H7 (cell line): ENCODE measurements around the gene FAM181B. TPM values are rescaled to one million over a fixed set of nuclear protein-coding genes. Genes with fewer than 3 reads are reported as not detected.

ENCODE experiments used
- DNase-seq: peaks from one replicate; pipeline ENCODE4 v3.0.0; 2012
- H3K27me3 ChIP-seq: 2 replicates; pipeline ENCODE4 v1.6.0; 2011; ENCODE audit warnings: mild to moderate bottlenecking, low read length; ENCODE audit not compliant: control insufficient read depth, insufficient read depth
- H3K36me3 ChIP-seq: replicated peaks from 2 replicates; pipeline ENCODE4 v1.5.1; 2011; ENCODE audit warnings: low read length; ENCODE audit not compliant: control insufficient read depth, insufficient read depth
- H3K4me3 ChIP-seq: 2 replicates; pipeline ENCODE4 v1.5.1; 2011; ENCODE audit warnings: low read depth, mild to moderate bottlenecking, control low read depth, low read length, moderate library complexity; ENCODE audit not compliant: insufficient read depth
- total RNA-seq: library from RNA; depleted of rRNA; stranded (reverse); fragments of >200 nt; shearing (Covaris generic); gene quantifications from 2 replicates; pipeline ENCODE4 v1.2.3, GENCODE V29; 2014; rRNA removed

FAM181B gene, protein sequence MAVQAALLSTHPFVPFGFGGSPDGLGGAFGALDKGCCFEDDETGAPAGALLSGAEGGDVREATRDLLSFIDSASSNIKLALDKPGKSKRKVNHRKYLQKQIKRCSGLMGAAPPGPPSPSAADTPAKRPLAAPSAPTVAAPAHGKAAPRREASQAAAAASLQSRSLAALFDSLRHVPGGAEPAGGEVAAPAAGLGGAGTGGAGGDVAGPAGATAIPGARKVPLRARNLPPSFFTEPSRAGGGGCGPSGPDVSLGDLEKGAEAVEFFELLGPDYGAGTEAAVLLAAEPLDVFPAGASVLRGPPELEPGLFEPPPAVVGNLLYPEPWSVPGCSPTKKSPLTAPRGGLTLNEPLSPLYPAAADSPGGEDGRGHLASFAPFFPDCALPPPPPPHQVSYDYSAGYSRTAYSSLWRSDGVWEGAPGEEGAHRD
- total RNA-seq, result 1.1 and 1.4 TPM in 2 replicates

GRCh38 chr11:82733444-82734119 lies at the start of gene FAM181B:
FAM181B (minus strand) TSS chr11:82733864; CDS start chr11:82733729, 135 bp downstream.
- peaks cover 39% of the 10 kb centered on the region for H3K27me3 ChIP-seq
- H3K36me3 ChIP-seq, result no peaks in the 10 kb centered on the region
- H3K4me3 ChIP-seq, result peak within 1 kb of the TSS; percentile 77
- DNase-seq, result peak; percentile 92

GRCh38 chr11:82782825-82783374 lies 49.2 kb upstream of the FAM181B start:
- no peak overlapping the region for H3K4me3 ChIP-seq
- H3K36me3 ChIP-seq, result no peaks in the 10 kb centered on the region
- H3K27me3 ChIP-seq, result no peaks in the 10 kb centered on the region
- no peak for DNase-seq

DNA sequence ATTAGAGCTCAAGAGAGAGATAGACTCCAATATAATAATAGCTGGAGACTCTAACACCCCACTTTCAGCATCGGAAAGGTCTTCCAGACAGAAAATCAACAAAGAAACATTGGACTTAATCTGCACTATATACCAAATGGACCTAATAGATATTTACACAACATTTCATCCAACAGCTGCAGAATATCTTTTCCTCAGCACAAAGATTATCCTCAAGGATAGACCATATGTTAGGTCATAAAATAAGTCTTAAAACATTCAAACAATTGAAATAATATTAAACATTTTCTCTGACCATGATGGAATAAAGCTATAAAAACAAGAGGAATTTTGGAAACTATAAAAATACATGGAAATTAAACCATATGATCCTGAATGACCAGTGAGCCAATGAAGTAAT lies 45.1 kb upstream of the FAM181B start:
- H3K4me3 ChIP-seq, result no peak overlapping the region
- no peak for DNase-seq
- no peaks in the 10 kb centered on the region for H3K36me3 ChIP-seq
- no peaks in the 10 kb centered on the region for H3K27me3 ChIP-seq

DNA sequence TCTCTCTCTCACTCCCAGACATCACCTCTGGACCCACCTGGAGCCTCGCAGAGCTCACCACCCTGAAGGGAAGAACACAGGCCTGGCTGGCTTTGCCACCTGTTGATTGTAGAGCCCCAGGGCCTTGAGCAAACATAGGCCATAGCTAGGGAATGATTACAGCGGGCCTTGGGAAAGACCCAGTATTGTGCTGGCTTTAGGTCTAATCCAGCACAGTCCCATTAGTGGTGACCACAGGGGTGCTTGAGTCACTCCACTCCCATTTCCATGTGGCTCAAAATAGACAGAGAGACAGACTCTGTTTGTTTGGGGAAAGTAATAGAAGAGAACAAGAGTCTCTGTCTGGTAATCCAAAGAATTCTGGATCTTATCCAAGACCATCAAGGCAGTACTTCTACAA lies 42.7 kb upstream of the FAM181B start:
- H3K4me3 ChIP-seq, result no peak overlapping the region
- no peaks in the 10 kb centered on the region for H3K36me3 ChIP-seq
- H3K27me3 ChIP-seq, result no peaks in the 10 kb centered on the region
- no peak for DNase-seq

DNA sequence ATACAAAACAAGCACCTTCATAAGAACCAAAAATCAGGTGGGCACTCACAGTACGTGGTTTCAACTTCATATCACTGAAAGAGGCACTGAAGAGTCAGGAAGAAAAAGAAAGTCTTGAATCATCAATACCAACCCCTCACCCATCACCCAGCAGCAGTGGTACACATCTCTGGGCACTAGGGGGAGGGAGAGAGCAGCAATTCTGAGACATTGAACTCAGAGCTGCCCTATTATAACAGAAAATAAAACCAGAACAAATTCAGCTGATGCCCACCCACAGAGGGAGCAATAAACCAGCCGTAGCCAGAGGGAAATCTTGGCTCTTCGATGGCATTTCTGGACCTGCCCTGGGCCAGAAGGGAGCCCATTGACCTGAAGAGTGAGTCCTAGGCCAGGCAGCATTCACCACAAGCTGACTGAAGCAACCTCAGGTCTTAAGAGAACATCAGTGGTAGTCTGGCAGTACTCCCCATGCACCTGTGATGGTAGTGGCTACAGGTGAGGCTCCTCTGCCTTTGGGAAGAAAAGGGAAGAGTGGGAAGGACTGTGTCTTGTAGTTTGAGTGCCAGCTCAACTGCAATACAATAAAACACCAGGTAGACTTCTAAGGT lies 42.2 kb upstream of the FAM181B start:
- H3K4me3 ChIP-seq, result no peak overlapping the region
- no peaks in the 10 kb centered on the region for H3K27me3 ChIP-seq
- peak; percentile 75 for DNase-seq
- H3K36me3 ChIP-seq, result no peaks in the 10 kb centered on the region

DNA sequence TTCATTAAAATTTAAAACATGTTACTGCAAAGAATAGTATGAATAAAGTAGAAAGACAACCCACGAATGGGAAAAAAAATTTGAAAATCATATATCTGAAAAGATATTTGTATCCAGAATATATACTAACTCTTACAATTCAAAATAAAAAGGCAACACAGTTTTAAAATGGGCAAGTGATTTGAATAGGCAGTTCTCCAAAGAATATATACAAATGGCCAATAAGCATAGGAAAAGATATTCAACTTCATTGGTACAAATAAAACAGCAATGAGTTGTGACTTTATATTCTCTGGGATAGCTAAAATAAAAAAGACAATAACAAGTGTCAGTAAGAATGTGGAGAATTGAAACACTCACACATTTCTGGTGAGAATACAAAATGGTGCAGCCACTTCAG lies 41.6 kb upstream of the FAM181B start:
- Histone ChIP-seq H3K4me3 (no peak overlapping the region), H3K27me3 (no peaks in the 10 kb centered on the region)
- no peak for DNase-seq

GRCh38 chr11:82771781-82772180 lies 38.1 kb upstream of the FAM181B start:
- no peak for DNase-seq
- H3K36me3 ChIP-seq, result no peaks in the 10 kb centered on the region
- H3K4me3 ChIP-seq, result no peak overlapping the region
- no peaks in the 10 kb centered on the region for H3K27me3 ChIP-seq

More for the DNA sequence above, 41.6 kb upstream of the FAM181B start:
- no peaks in the 10 kb centered on the region for H3K36me3 ChIP-seq

DNA sequence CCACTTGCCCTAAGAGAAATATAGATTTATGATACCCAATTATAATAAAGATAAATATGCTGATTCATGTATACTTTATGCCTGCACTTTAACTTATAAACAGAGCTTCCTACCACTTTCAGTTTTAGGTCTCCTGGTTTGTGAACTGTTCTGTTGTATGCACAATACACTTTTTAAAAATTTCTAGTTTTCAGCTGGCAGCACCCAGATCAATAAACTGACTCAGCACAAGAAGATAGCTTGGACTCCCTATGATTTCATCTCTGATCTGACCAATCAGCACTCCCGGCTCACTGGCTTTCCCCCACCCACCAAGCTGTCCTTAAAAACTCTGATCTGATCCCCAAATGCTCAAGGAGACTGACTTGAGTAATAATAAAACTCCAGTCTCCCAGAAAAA lies 33.5 kb upstream of the FAM181B start:
- Histone ChIP-seq H3K36me3 (no peaks in the 10 kb centered on the region), H3K27me3 (no peaks in the 10 kb centered on the region), H3K4me3 (no peak overlapping the region)
- DNase-seq, result no peak

DNA sequence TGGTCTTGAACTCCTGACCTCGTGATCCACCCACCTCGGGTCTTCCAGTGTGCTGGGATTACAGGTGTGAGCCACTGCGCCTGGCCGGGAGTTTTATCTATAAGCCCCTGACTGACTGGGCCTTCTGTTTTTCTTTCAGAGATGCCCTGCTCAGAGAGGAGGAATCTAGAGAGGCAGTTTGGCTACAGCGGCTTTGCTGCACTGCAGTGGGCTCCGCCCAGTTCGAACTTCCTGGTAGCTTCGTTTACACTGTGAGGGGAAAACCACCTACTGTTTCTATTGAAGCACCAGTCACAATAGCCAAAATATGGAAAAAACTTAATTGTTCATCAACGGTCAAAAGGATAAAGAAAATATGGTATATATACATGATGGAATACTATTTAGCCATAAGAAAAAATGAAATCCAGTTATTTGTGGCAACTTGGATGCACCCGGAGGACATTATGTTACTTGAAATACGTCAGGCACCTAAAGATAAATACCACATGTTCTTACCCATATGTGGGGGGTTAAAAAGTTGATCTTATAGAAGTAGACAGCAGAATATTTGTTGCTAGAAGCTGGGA lies 31.9 kb upstream of the FAM181B start:
- Histone ChIP-seq H3K36me3 (no peaks in the 10 kb centered on the region), H3K27me3 (no peaks in the 10 kb centered on the region), H3K4me3 (no peak overlapping the region)
- DNase-seq, result no peak

GRCh38 chr11:82763167-82763566 lies 29.5 kb upstream of the FAM181B start:
- no peak overlapping the region for H3K4me3 ChIP-seq
- DNase-seq, result no peak
- no peaks in the 10 kb centered on the region for H3K27me3 ChIP-seq
- no peaks in the 10 kb centered on the region for H3K36me3 ChIP-seq

- H3K27me3 ChIP-seq, result no peaks in the 10 kb centered on the region; the same call in 1 of the 2 replicates
Measured at GRCh38 chr11:82759649-82760048, 26.0 kb upstream of the FAM181B start.

GRCh38 chr11:82757660-82758357 lies 24.1 kb upstream of the FAM181B start:
- no peak for DNase-seq
- Histone ChIP-seq H3K4me3 (no peak overlapping the region), H3K27me3 (no peaks in the 10 kb centered on the region; the same call in 1 of the 2 replicates), H3K36me3 (no peaks in the 10 kb centered on the region)

More at GRCh38 chr11:82759649-82760048, 26.0 kb upstream of the FAM181B start:
- Histone ChIP-seq H3K36me3 (no peaks in the 10 kb centered on the region), H3K4me3 (no peak overlapping the region)
- DNase-seq, result no peak

DNA sequence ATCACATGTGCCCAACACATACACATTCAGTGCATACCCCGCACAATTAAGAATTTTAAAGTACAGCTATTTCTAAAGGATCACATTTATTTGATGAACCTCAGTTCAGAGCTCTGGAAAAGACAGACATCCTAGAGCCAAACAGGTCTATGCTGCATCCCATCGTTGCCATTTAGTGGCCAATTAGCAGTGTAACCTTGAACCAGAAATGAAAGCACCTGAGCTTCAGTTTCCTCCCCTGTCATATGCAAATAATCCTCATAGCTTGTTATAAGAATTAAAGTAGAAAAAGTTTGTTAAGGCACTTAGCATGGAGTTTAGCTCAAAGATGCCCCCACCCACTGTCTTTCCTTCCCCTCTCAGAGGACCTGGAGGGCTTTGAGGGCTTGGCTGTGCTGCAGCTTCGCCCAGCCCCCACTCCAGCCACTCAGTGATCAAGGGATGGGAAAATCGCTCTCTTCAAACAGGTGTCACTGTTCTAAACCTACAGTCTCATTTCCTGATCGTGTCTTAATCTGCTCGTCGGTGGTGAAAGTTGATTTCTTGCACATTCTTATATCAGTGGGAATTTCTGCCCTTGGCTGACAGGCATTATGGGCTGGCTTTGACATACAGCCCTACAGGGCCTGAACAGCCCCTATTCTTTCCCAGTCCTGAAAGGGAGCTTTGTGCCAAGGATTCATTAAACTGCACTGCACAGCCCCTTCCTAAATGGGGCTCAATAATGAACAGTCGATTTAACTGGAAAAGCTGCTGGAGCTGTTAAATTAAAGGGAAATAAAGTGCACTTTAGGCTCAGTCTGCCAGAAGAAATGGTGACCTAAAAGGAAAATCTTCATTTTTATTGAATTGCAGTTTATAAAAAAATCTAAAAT lies 23.3 kb upstream of the FAM181B start:
- no peak overlapping the region for H3K4me3 ChIP-seq
- no peaks in the 10 kb centered on the region; the same call in 1 of the 2 replicates for H3K27me3 ChIP-seq
- H3K36me3 ChIP-seq, result no peaks in the 10 kb centered on the region
- no peak for DNase-seq
